UCSD-AML1 (cell line): Measurements from ENCODE around the gene CTSC.
"Not testable (repeated sequence)": the region's sequence is repeated elsewhere in the genome, so short reads cannot be mapped to it uniquely, and the experiment has no call there.

Experiments
- DNase-seq: peaks from one replicate; lab custom pipeline; 2025; ENCODE audit not compliant: unreplicated experiment; lab: John Stamatoyannopoulos, UW

CTSC gene

DNA sequence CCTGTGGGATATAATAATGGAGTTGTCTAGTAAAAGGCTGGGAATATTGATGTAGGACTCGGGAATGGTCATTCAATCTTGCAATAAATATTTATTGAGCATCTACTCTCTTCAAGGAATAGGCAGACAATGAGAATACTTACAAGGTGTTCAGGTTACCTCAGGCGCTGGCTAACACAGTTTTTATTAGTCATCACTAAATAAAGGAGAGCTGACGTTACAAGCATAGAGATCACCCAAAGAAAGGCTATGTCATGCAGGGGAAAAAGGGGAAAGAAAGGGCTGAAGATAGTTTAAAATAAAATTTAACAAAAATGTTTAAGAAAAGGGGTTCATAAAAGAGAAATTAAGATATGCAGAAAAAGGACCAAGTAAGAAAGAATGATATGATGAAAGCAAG, 15.8 kb upstream of the CTSC start:
- no peak for DNase-seq

DNA sequence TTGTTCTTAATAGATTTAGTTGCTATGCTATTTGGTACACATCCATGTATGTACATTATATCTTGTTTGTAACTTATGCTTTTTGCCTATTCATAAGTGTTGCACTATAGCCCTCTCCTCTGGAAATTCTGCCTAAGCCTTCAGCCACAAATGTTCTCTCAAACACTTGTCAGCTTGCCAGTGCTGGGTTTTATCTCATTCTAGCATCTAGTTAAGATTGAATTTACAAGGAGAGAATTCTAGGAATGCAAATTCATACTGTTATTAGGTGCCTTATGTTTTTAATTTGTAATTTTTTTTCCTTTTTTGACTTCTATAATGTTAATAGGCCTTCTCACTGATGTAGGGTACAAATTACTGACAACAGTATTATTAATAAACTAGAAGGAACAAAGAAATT, 14.6 kb upstream of the CTSC start:
- no peak for DNase-seq

DNA sequence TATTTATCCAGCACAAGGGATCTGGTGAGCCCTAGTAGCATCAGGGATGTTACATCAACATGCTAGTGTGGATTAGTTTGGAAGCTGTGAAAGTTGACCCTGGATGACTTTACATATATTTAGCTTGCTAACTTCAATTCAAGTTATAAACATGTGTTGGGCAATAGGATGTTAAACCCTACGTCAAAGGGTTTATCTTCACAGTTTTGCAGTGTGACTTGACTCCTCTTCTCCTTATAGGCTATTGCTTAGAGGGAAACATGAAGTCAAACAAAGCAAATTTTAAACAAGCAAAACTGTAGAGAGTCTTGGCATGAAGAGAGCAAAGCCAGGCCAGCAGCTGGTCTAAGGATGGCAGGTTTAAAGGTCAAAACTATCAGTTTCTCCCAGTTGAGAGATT, 11.3 kb upstream of the CTSC start:
- DNase-seq, result no peak

DNA sequence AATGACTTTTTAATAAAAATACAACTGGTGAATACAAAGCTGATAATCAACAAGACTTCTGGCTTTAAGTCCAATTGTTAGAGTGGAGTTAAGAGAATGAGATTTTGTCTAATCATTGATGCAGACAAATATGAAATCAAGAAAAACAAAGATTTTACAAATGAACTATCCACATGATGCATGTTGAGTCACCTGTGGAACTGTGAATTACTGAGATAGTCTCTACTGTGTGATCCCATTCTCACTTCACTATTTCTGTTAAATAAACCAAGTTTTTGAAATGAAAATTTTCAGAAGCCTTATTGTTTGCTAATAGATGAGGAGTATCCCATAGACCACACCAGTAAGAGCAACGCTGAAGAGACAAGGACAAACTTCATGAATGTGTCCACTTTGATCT, 8.4 kb upstream of the CTSC start:
- DNase-seq, result no peak

DNA sequence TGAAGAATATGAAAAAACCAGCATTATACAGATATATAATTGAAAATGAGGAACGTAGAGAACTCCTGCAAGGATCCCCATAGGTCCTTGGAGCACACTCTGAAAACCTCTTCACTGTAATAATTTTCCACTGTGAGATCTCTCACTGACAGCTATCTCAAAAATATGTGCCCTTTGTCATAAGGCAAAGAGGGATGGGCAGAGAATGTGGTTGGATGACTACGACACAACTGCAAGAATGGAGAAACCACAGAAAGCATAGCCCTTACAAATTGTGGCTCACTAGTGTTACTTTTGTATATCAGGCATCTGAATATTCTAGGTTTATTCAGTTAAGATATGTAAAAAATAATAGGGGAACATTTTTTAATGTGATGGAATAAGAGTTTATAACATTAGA, 7.9 kb upstream of the CTSC start:
- no peak for DNase-seq

DNA sequence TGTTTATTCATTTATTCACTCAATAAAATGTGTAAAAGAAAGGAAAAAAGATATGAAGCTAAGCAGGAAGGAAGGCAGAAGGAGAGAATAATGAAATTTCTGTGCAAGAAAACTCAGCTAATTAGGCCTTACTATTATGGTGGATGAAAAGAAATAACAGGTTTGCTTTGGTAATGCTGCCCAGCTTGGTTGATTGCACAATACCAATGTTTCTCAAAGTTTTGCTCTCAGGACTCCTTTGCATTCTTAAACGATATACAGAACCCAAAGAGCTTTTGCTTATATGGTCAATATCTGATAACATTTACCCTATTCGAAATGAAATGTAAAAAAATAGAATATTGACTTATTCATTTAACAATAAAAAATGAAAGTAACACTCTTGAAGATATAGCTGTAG, 7.3 kb upstream of the CTSC start:
- no peak for DNase-seq

DNA sequence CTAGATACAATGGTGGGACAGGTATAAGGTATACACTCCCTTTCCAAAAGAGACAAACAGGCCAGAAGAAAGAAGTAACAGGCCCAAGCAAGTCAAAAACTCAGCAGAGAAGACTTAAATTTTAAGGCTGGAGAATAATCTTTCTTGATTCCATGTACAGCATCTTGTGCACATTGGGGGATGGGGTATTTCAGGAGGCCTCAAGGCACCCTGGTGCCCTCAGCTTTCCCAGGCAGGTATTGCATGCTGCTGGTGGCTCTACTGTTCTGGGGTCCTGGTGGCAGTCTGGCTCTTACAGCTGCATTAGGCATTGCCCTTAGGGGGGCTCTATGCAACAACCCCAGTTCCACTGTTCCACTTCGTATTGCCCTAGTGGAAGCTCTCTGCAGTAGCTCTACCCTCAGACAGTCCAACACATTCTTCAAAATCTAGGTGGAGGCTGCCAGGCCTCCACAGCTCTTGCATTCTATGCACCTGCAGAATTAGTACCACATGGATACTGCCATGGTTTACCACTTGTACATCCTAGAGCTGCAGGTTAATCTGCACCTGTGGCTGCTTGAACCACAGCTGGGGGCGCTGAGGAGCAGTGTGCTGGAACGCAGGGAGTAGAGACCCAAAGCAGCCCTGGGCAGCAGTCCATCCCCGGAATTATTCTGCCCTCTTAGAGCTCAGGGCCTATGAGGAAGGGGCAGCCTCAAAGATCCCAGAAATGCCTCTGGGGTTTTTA, 4.2 kb upstream of the CTSC start:
- DNase-seq, result no peak

DNA sequence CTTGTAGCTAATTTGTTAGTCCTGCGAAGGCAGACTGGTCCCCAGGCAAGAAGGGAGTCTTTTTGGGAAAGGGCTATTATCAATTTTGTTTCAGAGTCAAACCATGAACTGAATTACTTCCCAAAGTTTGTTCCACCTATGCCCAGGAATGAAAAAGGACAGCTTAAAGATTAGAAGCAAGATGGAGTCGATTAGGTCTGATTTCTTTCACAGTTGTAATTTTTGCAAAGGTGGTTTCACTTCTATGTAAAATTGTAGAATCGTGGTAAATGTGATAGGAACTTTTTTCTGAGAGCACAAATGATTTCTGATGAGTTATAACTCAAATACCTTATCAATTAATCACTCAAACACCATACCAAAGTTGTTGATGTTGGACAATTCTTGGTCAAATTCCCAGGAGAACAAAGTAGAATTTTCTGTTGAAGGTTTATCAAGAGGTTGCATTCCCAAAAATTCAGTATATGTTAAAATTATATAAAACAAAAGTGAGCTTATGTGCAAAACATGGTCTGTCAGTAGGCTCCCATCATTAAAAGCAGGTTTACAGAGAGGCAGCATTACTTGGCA, 2.9 kb upstream of the CTSC start:
- DNase-seq, result no peak

DNA sequence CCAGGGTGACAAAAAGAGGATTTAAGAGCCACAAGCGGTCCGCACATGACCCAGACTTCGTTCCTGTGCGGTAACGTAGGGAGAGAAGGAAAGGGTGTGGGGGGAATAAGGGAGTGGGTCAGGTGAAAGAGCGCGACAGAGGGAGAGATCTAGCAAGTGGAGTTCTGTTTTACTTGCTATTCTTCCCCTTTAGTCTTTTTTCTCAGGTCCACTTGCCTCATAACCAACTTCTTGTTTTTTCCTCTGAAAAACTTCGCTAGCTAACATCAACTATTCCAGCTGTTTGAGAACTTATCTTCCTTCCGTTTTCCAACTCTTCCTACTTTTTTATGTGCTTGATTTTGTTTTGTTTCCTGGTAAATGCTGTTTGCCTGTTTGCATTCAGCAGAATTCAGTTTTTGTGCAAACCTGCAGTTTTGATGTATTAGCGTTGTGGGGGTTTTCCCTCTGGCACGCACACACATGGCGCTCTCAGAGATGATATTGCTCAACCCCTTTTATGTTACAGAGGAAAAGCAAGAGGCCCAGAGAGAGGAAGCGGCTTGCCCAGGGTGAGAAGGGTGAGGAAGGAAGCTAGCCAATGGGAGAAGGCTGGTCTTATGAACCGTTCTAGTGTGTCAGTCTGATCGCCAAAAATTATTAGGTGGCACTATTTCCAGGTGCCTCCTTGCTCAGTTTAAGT, 592 bp upstream of the CTSC start:
- DNase-seq, result peak; percentile 69

DNA sequence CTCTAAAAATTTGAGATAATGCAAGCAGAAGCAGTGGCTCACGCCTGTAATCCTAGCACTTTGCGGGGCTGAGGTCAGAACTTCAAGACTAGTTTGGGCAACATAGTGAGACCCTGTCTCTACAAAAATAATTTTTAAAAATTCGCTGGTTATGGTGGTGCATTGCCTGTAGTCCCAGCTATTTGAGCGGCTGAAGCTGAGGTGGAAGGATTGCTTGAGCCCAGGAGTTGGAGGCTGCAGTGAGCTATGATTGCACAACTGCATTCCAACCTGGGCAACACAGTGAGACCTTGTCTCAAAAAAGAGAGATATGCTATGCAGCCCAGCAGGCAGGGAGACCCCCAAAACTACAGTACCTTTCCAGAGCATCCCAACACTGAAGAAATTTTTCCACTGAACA, 2.3 kb downstream of the CTSC start:
- peak; percentile 10 for DNase-seq

DNA sequence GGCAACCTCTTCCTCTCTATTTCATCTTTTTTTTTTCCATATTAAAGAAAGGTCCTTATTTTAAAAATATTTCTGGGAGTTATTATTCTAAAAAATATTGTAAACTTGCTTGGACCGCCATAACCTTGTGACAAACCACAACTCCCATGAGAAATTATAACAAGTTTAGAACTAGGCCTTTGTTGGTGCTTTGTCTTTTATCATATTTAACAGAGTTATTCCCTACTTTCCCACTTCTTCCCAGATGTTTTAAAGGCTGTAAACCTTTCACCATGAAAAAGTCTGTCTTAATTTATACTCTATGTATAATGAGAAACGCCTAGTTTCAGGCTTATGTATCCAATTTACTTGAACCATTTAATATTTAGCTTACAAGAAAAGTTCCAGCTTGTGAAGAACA, 3.7 kb downstream of the CTSC start:
- DNase-seq, result no peak

DNA sequence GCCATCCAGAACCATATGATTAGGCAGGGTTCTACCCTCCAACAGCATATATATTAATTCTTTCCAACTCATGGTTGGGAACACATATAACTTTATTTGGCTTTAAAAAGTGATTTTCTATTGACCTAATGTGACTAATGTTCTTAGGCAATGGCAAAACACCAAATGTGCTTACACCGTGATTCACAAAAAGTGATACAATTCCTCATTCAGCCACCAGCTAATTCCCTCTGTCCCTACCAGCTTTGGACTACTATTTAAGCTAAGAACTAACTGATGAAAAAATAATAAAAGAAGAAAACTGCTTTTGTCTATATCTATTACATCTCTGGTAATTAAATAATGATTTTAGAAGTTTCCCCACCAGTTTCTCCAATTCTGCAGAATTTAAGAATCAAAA, 4.7 kb downstream of the CTSC start:
- no peak for DNase-seq

DNA sequence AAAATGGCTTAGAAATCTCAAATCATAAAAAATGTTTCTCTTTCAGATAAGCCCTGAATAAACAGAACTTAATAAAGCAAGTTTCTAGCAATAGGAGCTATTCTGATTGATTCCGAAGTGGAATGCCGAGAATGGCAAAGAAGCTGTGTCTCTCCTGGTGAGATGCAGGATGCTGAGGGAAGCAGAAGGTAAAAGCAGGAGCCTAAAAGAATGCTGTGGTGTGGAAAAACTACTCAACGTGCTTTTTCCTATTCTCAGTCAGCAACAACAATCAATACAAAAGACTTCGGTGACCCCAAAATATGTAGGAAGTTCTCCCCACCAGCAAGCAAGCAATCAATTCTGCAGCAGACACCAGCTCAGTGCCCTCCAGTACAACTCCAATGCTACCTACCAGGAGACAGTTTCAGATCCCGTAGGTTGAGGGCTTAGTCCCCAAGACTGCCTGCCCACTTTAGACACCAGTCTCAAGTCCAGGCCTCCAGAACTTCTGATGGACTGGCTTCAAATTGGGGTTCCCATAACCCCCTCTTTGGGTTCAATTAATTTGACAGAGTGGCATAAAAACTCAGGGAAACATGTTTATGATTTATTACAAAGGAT, 6.6 kb downstream of the CTSC start:
- DNase-seq, result no peak

DNA sequence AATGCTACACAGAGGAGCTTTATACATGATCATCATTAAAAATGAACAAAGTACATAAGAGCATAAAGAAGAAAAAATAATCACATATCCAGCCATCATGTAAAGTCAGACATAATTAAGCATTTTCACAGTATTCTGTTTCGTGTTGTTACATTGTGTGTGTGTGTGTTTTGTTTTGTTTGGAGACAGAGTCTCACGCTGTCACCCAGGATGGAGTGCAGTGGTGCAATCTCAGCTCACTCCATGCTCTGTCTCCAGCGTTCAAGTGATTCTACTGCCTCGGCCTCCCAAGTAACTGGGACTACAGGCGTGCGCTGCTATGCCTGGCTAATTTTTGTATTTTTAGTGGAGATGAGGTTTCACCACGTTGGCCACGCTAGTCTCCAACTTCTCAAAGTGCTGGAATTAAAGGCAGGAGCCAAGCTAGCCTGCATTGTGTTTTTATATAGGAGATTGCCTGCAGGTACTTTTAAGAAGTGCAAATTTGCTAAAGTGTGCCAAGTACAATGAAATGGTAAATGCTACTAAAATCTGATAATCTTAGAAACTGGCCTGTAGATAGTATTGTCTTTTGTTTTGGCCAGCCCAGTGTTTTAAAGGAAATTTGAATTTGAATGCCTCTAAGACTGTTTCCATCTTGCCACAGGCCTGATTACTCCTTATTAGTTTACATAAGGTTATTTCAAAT, 7.8 kb downstream of the CTSC start:
- DNase-seq, result no peak

DNA sequence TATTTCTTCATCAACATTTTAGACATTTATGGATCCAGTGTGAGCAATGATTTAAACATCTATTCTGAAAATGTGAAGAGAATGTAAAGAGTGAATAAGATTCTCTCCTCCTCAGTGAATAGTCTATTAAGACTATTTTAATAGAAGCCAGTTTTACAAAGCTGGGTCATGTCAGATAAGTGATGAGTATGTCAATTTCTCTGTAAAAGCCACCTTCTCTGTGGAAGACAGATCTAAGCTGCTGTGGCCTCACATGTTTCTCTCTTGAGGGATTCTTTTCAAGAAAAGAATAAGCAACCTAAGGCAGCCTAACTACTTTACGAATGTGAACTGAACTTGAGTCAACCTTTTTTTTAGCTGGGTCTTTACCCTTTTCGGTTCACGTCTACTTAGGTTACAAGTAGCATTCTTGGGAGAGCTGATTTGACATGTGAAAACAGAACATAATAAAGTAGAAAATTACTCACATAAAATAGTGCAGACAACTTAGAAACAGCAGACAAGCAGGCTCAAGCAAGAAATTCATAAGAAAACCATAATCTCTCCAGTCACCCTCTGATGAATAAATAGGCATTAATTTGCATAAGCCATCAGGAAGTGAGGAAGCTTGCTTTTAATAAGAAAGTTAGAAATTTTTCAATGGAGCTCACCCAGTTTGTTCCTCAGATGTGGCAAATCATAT, 9.9 kb downstream of the CTSC start:
- no peak for DNase-seq

DNA sequence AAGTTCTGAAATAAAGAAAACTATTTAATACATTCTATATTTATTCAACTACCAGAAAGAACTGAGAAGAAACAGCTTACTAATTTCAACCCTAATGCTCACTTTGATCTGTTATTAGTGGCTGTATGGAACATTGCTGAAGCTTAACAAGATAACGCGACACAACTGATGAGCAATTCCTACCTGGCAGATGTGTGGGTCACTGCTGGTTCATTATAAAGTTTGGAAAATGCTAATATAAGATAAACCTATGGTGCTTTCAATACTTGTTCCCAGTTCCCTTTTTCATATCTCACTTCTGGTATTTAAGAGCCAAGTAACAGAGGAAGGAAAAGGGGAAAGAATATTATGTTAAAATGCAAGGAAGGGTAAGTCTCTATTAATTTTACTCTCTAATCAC, 10.5 kb downstream of the CTSC start:
- no peak for DNase-seq

DNA sequence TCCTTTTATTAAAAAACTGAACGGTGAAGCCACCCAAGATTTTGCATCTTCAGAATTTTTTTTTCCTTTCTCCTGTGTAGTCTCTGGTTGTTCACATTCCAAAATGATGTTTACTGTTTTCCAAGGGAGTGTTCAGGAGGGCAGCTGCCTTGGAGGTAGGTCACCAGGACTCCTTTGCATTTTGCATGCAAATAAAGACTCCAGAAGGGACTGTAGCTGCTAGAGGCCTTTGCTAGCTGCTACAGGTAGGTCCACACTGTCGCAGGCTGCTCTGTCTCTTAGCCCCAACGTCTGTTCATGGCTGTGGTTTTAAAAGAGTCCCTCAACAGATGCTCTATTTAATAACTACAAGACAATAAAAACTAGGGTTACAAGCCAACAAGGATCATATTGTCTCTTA, 11.4 kb downstream of the CTSC start:
- no peak for DNase-seq

DNA sequence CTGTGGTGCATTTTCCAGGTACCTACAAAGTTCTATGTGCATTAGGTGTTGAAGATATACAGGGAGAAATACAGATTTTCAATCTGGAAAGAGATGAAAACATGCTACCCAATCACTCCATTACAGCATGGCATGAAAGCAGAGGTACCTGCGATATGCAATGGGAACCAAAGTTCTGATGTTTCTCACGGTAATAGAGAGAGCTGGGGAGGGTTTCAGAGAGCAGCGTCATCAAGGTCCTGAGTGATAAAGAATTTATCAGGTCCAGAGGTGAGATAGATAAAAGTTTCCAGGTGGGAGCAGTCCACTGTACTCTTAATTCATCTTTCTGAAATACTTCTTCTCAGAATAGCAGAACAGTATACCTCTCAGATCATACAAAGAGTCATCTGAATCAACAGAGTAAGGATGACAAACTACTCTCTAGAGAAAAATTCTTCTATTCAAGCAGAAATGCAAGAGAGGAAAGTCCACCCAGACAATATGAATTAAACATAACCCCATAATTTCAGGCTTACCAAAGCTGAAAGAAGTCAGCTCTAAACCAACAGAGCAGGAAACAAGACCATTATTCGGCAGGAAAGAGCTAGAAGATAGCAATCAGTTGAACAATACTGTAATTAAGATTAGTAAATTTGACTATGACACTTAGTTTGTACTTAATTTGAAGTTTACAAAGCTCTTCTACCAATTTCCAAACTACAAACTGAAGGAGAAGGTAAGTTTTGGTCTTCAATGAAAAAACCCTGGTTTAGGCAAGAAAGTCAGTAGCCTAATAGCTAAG, 12.8 kb downstream of the CTSC start:
- DNase-seq, result no peak

DNA sequence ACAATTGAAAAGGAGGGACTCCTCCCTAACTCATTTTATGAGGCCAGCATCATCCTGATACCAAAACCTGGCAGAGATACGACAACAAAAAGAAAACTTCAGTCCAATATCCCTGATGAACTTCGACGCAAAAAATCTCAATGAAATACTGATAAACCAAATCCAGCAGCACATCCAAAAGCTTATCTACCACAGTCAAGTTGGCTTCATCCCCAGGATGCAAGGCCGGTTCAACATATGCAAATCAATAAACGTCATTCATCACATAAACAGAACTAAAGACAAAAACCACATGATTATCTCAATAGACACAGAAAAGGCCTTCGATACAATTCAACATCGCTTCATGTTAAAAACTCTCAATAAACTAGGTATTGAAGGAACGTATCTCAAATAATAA, 14.7 kb downstream of the CTSC start:
- DNase-seq, result not testable (repeated sequence)

DNA sequence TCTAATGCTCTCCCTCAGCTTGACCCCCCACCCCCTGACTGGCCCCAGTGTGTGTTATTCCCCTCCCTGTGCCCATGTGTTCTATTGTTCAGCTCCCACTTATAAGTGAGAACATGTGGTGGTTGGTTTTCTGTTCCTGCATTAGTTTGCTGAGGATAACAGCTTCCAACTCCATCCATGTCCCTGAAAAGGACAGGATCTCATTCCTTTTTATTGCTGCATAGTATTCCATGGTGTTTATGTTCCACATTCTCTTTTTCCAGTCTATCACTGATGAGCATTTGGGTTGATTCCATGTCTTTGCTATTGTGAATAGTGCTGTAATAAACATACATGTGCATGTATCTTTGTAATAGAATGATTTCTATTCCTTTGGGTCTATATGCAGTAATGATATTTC, 16.1 kb downstream of the CTSC start:
- DNase-seq, result not testable (repeated sequence)
